K562 (cell line): ENCODE results near the gene INSIG1. TPM values are rescaled to one million over a fixed set of nuclear protein-coding genes. Genes with fewer than 3 reads are reported as not detected.

Experiments used
- DNMT1 ChIP-seq: fragments of 450-650 bp; IDR thresholded peaks from 2 replicates; pipeline ENCODE4 v1.6.1; 2016; ENCODE audit warnings: antibody characterized with exemption, mild to moderate bottlenecking
- FIP1L1 ChIP-seq: fragments of 200-400 bp; formaldehyde crosslinking; IDR thresholded peaks from 2 replicates; pipeline ENCODE4 v1.6.1; 2018; ENCODE audit warnings: mild to moderate bottlenecking, low read depth, low read length; ENCODE audit not compliant: poor library complexity, severe bottlenecking
- FOS ChIP-seq: IDR thresholded peaks from 3 replicates; pipeline ENCODE4 v1.6.1; 2011; ENCODE audit not compliant: insufficient read length; ENCODE audit errors: extremely low read depth
- HMGN3 ChIP-seq: IDR thresholded peaks from 2 replicates; pipeline ENCODE4 v1.6.1; 2011; ENCODE audit warnings: borderline replicate concordance, low read depth, mild to moderate bottlenecking, mixed read lengths, low read length; ENCODE audit not compliant: insufficient read length; ENCODE audit errors: extremely low read depth
- KDM2B ChIP-seq: fragments of 250-450 bp; sonication (Bioruptor Pico); IDR thresholded peaks from 2 replicates; pipeline ENCODE4 v1.8.0; 2021; ENCODE audit warnings: mild to moderate bottlenecking, moderate library complexity
- NEUROD1 ChIP-seq: fragments of 150-350 bp; IDR thresholded peaks from 2 replicates; pipeline ENCODE4 v1.6.1; 2014; ENCODE audit warnings: borderline replicate concordance, low read length, low read depth; ENCODE audit not compliant: partially characterized antibody
- NFE2L1 ChIP-seq: fragments of 450-650 bp; IDR thresholded peaks from 2 replicates; pipeline ENCODE4 v1.6.1; 2016; ENCODE audit warnings: missing genetic modification characterization, low read depth, mild to moderate bottlenecking, missing compliant biosample characterization, moderate library complexity, borderline replicate concordance
- STAT5A ChIP-seq: IDR thresholded peaks from 2 replicates; pipeline ENCODE4 v1.6.1; 2012; ENCODE audit warnings: low read length, inconsistent platforms, borderline replicate concordance
- TBL1XR1 ChIP-seq, 2 experiments: IDR thresholded peaks; 2 replicates each; pipeline ENCODE4 v1.6.1; 2012; ENCODE audit warnings: improper control_type of control experiment in 2 of 2, low read length in 2 of 2, mild to moderate bottlenecking in 1 of 2
- TFAM ChIP-seq: fragments of 250-450 bp; sonication (Bioruptor Pico); conservative IDR thresholded peaks from 2 replicates; pipeline ENCODE4 v1.5.0; 2021; ENCODE audit warnings: mild to moderate bottlenecking, moderate library complexity
- polyA plus RNA-seq, 8 experiments: library from polyadenylated mRNA; depleted of rRNA in 4 of 8; stranded (reverse) in 5 of 8; unstranded in 3 of 8; fragments of >200 nt; fragmentation: Nextera tagmentation in 2 of 8; fragmentation: Illumina TruSeq in 1 of 8; extraction: Ambion mirVana in 2 of 8; extraction: Trizol in 1 of 8; gene quantifications; 2 replicates each; pipeline versions ENCODE4 v1.2.1 to v1.2.3, GENCODE V29; 2011 to 2014; ENCODE audit warnings: inconsistent platforms in 1 of 8, missing spikeins in 1 of 8
- total RNA-seq, 7 experiments: library from RNA; depleted of rRNA in 6 of 7; stranded (reverse); fragments of >200 nt in 6 of 7; fragmentation: Illumina TruSeq in 2 of 7; extraction: Trizol in 2 of 7; gene quantifications; 2 replicates each; pipeline versions ENCODE4 v1.2.1 to v1.2.3, GENCODE V29; 2011 to 2021; ENCODE audit warnings: low replicate concordance in 1 of 7
- TF ChIP-seq, protein P1 (sequence below): IDR thresholded peaks from 3 replicates; pipeline ENCODE4 v1.6.1; 2011; ENCODE audit warnings: borderline replicate concordance, mild to moderate bottlenecking, moderate library complexity; ENCODE audit not compliant: insufficient read length; ENCODE audit errors: extremely low read depth
- TF ChIP-seq, protein P2 (sequence below): fragments of 250-450 bp; sonication (Bioruptor Pico); IDR thresholded peaks from 2 replicates; pipeline ENCODE4 v1.5.0; 2020; ENCODE audit warnings: mild to moderate bottlenecking
- TF ChIP-seq, protein P3 (sequence below): fragments of 250-450 bp; sonication (Bioruptor Pico); IDR thresholded peaks from 2 replicates; pipeline ENCODE4 v1.8.0; 2021; ENCODE audit warnings: moderate library complexity, mild to moderate bottlenecking, inconsistent platforms
- TF ChIP-seq, protein P4 (sequence below): fragments of 250-450 bp; sonication (Bioruptor Pico); IDR thresholded peaks from 2 replicates; pipeline ENCODE4 v1.8.0; 2022; ENCODE audit warnings: moderate library complexity, mild to moderate bottlenecking, inconsistent platforms
- TF ChIP-seq, protein P5 (sequence below): sonication (generic); formaldehyde crosslinking; IDR thresholded peaks from 2 replicates; pipeline ENCODE4 v1.8.1; 2023; ENCODE audit warnings: mild to moderate bottlenecking, missing genetic modification reagents

INSIG1 gene
- total and polyA plus RNA-seq, 9 of the 15 experiments (the other 6 are each of a cell fraction or from before 2014, with no cell fraction given), result 57.1 to 787 (median 238) TPM

DNA sequence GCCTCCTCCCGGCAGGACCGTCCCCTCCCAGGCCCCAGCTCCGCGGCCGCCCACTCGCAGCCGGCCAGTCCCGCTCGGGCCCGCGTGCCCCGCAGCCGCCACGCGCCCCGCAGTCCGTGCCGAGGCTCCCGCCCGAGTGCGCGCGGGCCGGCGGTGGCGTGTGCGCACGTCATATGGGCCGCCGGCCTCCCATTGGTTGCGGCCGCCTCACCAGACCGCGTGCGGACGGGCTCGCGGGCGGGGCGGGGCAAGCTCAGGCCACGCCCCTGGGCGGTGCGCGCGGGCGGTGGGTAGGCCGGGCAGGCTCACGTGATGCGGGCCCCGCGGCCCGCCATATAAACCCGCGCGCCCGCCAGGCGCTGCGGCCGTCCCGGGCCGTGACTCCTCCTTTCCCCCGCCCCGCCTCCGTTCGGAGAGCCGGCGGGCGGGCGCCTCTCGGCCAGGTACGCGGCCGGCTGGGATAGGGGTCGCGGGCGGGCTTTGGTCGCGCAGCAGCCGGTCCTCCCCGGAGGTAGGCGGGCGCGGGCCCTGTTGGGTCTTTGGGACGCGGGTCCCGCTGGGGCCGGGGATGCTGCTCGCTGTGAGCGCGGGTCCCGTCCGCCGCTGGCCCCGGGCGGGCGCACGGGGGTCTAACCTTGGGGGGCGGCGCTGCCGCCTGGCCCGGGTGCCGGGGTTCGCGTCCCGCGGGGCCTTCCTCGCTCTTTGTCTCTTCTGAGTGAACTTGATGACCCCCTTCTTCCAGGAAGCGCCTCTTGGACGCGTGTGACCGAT, at the start of gene INSIG1 (continued):
- TF ChIP-seq, protein P1, sequence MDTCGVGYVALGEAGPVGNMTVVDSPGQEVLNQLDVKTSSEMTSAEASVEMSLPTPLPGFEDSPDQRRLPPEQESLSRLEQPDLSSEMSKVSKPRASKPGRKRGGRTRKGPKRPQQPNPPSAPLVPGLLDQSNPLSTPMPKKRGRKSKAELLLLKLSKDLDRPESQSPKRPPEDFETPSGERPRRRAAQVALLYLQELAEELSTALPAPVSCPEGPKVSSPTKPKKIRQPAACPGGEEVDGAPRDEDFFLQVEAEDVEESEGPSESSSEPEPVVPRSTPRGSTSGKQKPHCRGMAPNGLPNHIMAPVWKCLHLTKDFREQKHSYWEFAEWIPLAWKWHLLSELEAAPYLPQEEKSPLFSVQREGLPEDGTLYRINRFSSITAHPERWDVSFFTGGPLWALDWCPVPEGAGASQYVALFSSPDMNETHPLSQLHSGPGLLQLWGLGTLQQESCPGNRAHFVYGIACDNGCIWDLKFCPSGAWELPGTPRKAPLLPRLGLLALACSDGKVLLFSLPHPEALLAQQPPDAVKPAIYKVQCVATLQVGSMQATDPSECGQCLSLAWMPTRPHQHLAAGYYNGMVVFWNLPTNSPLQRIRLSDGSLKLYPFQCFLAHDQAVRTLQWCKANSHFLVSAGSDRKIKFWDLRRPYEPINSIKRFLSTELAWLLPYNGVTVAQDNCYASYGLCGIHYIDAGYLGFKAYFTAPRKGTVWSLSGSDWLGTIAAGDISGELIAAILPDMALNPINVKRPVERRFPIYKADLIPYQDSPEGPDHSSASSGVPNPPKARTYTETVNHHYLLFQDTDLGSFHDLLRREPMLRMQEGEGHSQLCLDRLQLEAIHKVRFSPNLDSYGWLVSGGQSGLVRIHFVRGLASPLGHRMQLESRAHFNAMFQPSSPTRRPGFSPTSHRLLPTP, result no peak
- TF ChIP-seq, protein P2, sequence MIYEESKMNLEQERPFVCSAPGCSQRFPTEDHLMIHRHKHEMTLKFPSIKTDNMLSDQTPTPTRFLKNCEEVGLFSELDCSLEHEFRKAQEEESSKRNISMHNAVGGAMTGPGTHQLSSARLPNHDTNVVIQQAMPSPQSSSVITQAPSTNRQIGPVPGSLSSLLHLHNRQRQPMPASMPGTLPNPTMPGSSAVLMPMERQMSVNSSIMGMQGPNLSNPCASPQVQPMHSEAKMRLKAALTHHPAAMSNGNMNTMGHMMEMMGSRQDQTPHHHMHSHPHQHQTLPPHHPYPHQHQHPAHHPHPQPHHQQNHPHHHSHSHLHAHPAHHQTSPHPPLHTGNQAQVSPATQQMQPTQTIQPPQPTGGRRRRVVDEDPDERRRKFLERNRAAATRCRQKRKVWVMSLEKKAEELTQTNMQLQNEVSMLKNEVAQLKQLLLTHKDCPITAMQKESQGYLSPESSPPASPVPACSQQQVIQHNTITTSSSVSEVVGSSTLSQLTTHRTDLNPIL (CRISPR knock-in tag), result no peak
- TF ChIP-seq TFAM (CRISPR knock-in tag) (no peak), DNMT1 (no peak), FOS (peak; percentile 77), HMGN3 (peak; percentile 96), STAT5A (no peak), KDM2B (CRISPR knock-in tag) (peak; percentile 96; the same call in 1 of the 2 replicates), NFE2L1 (tag) (no peak), FIP1L1 (peak; percentile 71), TBL1XR1 (IDR thresholded peaks at IDR 0.05; ENCODE audit: low read length in 2 of 2) (peak in 1 of 2 experiments; percentile 10; a peak in 1 of 4 replicates), NEUROD1 (no peak)
- TF ChIP-seq, protein P3, sequence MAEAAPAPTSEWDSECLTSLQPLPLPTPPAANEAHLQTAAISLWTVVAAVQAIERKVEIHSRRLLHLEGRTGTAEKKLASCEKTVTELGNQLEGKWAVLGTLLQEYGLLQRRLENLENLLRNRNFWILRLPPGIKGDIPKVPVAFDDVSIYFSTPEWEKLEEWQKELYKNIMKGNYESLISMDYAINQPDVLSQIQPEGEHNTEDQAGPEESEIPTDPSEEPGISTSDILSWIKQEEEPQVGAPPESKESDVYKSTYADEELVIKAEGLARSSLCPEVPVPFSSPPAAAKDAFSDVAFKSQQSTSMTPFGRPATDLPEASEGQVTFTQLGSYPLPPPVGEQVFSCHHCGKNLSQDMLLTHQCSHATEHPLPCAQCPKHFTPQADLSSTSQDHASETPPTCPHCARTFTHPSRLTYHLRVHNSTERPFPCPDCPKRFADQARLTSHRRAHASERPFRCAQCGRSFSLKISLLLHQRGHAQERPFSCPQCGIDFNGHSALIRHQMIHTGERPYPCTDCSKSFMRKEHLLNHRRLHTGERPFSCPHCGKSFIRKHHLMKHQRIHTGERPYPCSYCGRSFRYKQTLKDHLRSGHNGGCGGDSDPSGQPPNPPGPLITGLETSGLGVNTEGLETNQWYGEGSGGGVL (CRISPR knock-in tag), result no peak
- TF ChIP-seq, protein P4, sequence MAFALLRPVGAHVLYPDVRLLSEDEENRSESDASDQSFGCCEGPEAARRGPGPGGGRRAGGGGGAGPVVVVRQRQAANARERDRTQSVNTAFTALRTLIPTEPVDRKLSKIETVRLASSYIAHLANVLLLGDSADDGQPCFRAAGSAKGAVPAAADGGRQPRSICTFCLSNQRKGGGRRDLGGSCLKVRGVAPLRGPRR (CRISPR knock-in tag), result no peak
- TF ChIP-seq, protein P5, sequence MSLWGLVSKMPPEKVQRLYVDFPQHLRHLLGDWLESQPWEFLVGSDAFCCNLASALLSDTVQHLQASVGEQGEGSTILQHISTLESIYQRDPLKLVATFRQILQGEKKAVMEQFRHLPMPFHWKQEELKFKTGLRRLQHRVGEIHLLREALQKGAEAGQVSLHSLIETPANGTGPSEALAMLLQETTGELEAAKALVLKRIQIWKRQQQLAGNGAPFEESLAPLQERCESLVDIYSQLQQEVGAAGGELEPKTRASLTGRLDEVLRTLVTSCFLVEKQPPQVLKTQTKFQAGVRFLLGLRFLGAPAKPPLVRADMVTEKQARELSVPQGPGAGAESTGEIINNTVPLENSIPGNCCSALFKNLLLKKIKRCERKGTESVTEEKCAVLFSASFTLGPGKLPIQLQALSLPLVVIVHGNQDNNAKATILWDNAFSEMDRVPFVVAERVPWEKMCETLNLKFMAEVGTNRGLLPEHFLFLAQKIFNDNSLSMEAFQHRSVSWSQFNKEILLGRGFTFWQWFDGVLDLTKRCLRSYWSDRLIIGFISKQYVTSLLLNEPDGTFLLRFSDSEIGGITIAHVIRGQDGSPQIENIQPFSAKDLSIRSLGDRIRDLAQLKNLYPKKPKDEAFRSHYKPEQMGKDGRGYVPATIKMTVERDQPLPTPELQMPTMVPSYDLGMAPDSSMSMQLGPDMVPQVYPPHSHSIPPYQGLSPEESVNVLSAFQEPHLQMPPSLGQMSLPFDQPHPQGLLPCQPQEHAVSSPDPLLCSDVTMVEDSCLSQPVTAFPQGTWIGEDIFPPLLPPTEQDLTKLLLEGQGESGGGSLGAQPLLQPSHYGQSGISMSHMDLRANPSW (CRISPR knock-in tag), result no peak; the same call in 1 of the 2 replicates
